Measurements from ENCODE around the gene RMI2.
A peak's percentile ranks its signal among the peaks of the same experiment; 100 is the strongest.

RMI2 gene

GRCh38 chr16:11389083-11389482 is 43.8 kb downstream of the RMI2 start:
- no peaks in the 10 kb centered on the region for H3K79me2 ChIP-seq
- no peaks in the 10 kb centered on the region for H3K4me1 ChIP-seq
- H3K9ac ChIP-seq = no peak overlapping the region
- no peak overlapping the region for H3K4me3 ChIP-seq (ENCODE audit: low read depth, low read length)
- H3K36me3 ChIP-seq (ENCODE audit: control insufficient read depth, insufficient read depth, low read length) = no peaks in the 10 kb centered on the region
- H3K27ac ChIP-seq = no peak overlapping the region
- TF ChIP-seq, protein P1, sequence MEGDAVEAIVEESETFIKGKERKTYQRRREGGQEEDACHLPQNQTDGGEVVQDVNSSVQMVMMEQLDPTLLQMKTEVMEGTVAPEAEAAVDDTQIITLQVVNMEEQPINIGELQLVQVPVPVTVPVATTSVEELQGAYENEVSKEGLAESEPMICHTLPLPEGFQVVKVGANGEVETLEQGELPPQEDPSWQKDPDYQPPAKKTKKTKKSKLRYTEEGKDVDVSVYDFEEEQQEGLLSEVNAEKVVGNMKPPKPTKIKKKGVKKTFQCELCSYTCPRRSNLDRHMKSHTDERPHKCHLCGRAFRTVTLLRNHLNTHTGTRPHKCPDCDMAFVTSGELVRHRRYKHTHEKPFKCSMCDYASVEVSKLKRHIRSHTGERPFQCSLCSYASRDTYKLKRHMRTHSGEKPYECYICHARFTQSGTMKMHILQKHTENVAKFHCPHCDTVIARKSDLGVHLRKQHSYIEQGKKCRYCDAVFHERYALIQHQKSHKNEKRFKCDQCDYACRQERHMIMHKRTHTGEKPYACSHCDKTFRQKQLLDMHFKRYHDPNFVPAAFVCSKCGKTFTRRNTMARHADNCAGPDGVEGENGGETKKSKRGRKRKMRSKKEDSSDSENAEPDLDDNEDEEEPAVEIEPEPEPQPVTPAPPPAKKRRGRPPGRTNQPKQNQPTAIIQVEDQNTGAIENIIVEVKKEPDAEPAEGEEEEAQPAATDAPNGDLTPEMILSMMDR (IDR thresholded peaks at IDR 0.05) = no peak
- no peaks in the 10 kb centered on the region for H3K9me3 ChIP-seq (ENCODE audit: control insufficient read depth, low read length)
- no peak overlapping the region for H2AFZ ChIP-seq
- H3K4me2 ChIP-seq (ENCODE audit: low read length) = no peak overlapping the region
- no peaks in the 10 kb centered on the region for H3K27me3 ChIP-seq (ENCODE audit: control insufficient read depth, insufficient read depth, low read length)

DNA sequence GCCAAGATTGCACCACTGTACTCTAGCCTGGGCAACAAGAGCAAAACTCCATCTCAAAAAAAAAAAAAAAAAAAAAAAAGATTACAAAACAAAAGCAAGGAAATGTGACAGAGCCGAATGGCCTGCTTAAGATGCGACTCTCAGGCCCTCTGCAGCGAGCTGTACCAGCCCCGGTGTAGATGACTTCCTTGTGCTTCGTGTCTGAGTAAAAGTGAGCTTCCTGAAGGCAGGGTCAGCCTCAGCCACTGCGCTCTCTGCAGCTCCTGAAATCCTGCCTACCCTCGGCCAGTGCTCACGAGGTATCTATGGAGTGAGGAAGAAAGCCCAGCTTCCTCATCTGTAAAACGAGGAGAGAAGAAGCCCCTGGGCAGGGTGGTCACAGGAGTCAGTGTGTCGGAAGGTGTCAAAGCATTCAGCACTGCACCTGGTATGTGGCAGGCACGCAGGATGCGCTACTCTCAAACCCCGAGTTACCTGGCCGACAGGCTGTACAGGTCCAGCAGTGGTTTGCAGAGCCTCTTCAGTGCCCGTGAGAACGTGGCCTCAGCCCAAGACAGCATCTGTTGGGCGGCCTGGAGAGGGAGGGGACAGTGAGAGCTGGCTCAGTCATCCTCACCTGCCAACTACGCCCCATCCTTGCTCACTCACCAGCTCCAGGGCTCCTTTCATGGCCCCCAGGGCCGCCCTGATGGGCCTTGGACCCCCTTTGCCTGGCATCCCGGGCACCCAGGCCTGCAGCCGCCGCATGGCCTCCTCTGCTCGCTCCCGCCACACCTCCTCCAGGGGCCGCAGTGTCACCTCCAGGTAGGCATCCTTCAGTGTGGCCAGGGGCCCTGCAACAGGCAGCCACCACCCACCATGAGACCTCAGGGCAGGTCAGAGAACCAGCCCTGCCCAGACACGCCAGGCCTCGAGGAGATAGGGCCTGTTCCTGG is 44.6 kb downstream of the RMI2 start:
- Histone ChIP-seq H3K9ac (no peak overlapping the region), H3K36me3 (ENCODE audit: control insufficient read depth, insufficient read depth, low read length) (no peaks in the 10 kb centered on the region), H3K9me3 (ENCODE audit: control insufficient read depth, low read length) (no peaks in the 10 kb centered on the region), H3K4me3 (ENCODE audit: low read depth, low read length) (no peak overlapping the region), H3K4me1 (no peaks in the 10 kb centered on the region), H2AFZ (no peak overlapping the region), H3K4me2 (ENCODE audit: low read length) (no peak overlapping the region), H3K79me2 (no peaks in the 10 kb centered on the region), H3K27ac (no peak overlapping the region), H3K27me3 (ENCODE audit: control insufficient read depth, insufficient read depth, low read length) (no peaks in the 10 kb centered on the region)
- TF ChIP-seq, protein P1 (IDR thresholded peaks at IDR 0.05) = no peak

- no peak overlapping the region for H3K4me3 ChIP-seq (ENCODE audit: low read depth, low read length)
- H3K36me3 ChIP-seq (ENCODE audit: control insufficient read depth, insufficient read depth, low read length) = no peaks in the 10 kb centered on the region
- no peaks in the 10 kb centered on the region for H3K9me3 ChIP-seq (ENCODE audit: control insufficient read depth, low read length)
- no peak overlapping the region for H2AFZ ChIP-seq
- H3K4me1 ChIP-seq = no peaks in the 10 kb centered on the region
- H3K27me3 ChIP-seq (ENCODE audit: control insufficient read depth, insufficient read depth, low read length) = no peaks in the 10 kb centered on the region
- H3K4me2 ChIP-seq (ENCODE audit: low read length) = no peak overlapping the region
- no peaks in the 10 kb centered on the region for H3K79me2 ChIP-seq
- no peak overlapping the region for H3K9ac ChIP-seq
- H3K27ac ChIP-seq = no peak overlapping the region
- TF ChIP-seq, protein P1 (IDR thresholded peaks at IDR 0.05) = no peak
These were observed 45.6 kb downstream of the RMI2 start for GRCh38 chr16:11390573-11391495.

DNA sequence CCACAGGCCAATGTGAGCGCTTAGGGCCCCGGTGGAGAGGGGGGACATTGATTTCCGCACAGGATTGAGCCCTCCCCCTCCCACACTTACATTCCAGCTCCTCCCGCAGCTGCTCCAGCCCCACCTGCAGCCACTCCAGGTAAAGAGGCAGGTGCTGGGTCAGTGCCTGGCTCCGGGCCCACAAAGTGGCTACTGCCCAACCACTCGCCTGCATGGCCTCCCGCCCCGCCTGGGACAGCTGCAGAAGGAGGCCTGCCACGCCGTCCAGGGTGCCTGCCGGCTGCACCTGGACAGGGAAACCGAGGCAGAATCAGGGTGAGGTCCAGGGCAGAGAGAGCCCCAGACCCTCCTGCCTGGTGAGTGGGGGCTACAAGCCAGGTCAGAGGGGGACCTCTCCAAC is 46.3 kb downstream of the RMI2 start:
- TF ChIP-seq, protein P1 (IDR thresholded peaks at IDR 0.05) = no peak
- no peak overlapping the region for H3K27ac ChIP-seq
- no peaks in the 10 kb centered on the region for H3K9me3 ChIP-seq (ENCODE audit: control insufficient read depth, low read length)
- no peaks in the 10 kb centered on the region for H3K4me1 ChIP-seq
- H2AFZ ChIP-seq = peak overlapping the region; percentile 60
- no peaks in the 10 kb centered on the region for H3K27me3 ChIP-seq (ENCODE audit: control insufficient read depth, insufficient read depth, low read length)
- H3K4me3 ChIP-seq (ENCODE audit: low read depth, low read length) = no peak overlapping the region
- no peak overlapping the region for H3K9ac ChIP-seq
- no peaks in the 10 kb centered on the region for H3K79me2 ChIP-seq
- no peak overlapping the region for H3K4me2 ChIP-seq (ENCODE audit: low read length)
- no peaks in the 10 kb centered on the region for H3K36me3 ChIP-seq (ENCODE audit: control insufficient read depth, insufficient read depth, low read length)

Data from parathyroid adenoma (tissue), 2 donors.